Activated CD8-positive, alpha-beta T cell treated with anti-CD3 and anti-CD28 coated beads for 36 hours (primary cell): ENCODE results near the gene PRDM16. TPM values are rescaled to one million over a fixed set of nuclear protein-coding genes. Genes with fewer than 3 reads are reported as not detected.

Experiments used
- ATAC-seq: fragments of 200-7000 bp; cut with Tn5 transposase; one replicate; pipeline ENCODE4 v1.10.0; 2021; ENCODE audit warnings: mild to moderate bottlenecking, moderate library complexity
- CTCF ChIA-PET: fragments of 350-600 bp; sonication (Branson Sonifier 250); formaldehyde crosslinking; loops from one replicate; lab custom pipeline; 2021; ENCODE audit warnings: antibody characterized with exemption; lab: Charles Lee
- POLR2A ChIA-PET: fragments of 350-600 bp; sonication (Branson Sonifier 250); formaldehyde crosslinking; loops from one replicate; lab custom pipeline; 2021; ENCODE audit warnings: antibody characterized with exemption; lab: Charles Lee
- DNase-seq: peaks from one replicate; pipeline ENCODE4 v3.0.0-alpha.2; 2020
- H3K27ac Mint-ChIP-seq: one replicate; pipeline ENCODE4 v1.8.0; 2021; ENCODE audit warnings: mild to moderate bottlenecking, mixed read lengths
- H3K27me3 Mint-ChIP-seq: one replicate; pipeline ENCODE4 v1.8.0; 2021; ENCODE audit warnings: mixed read lengths
- H3K36me3 Mint-ChIP-seq: one replicate; pipeline ENCODE4 v1.8.0; 2021; ENCODE audit warnings: low read depth, mixed read lengths
- H3K4me1 Mint-ChIP-seq: one replicate; pipeline ENCODE4 v1.8.0; 2021; ENCODE audit warnings: low read depth, mixed read lengths
- H3K4me3 Mint-ChIP-seq: one replicate; pipeline ENCODE4 v1.8.0; 2021; ENCODE audit warnings: mild to moderate bottlenecking, moderate library complexity, mixed read lengths
- H3K9me3 Mint-ChIP-seq: one replicate; pipeline ENCODE4 v1.8.0; 2021; ENCODE audit warnings: mixed read lengths
- intact Hi-C: fragments of 100-400 bp; cut with micrococcal nuclease; formaldehyde crosslinking; loops from one replicate; pipeline ENCODE4 v1.10.0; 2022
- total RNA-seq, 2 experiments: library from RNA; stranded (reverse); gene quantifications; one replicate each; pipeline ENCODE4 v1.2.3, GENCODE V29; 2021
- TF ChIP-seq, protein P1 (sequence below): fragments of 200-600 bp; IDR thresholded peaks from one replicate; pipeline ENCODE4 v1.8.0; 2022; ENCODE audit warnings: antibody characterized with exemption, mild to moderate bottlenecking

PRDM16 gene
- total RNA-seq, result under 1 TPM; 0.29 to 0.49 TPM

GRCh38 chr1:3068564-3069431, at the start of gene PRDM16:
Gene PRDM16, plus strand, starts transcription at chr1:3069203. Its CDS starts 57 bp downstream, at chr1:3069260.
- intact Hi-C loops, result no loop called here
- no peak within 1 kb of the TSS for H3K27ac Mint-ChIP-seq

DNA sequence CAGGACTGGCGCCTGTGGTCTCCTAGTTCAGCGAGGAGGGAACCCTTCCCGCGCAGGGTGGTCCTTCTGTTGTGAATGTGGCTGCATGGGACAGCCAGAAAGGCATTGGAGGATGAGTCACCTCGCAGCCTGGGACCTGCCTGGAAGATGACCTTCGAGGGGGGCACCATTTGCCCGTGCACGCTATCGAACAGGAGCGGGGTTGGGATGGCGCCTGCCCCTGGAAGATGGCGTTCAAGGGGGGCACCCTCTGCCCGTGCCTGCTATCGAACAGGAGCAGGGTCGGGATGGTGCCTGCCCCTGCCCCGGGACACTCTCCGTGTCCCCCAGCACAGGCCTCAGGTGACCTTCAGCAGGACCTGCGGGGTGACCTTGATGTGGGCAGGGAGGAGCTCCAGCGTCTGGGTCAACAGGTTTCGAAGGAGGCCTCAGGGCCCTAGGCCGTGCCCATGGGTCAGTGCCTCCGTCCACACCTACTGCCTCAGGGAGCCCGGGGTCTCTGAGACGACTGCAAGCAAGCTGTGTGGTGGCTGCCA, 49.4 kb upstream of the PRDM16 start:
- intact Hi-C loops, result loop anchor here (10.0 kb wide), 1 partner anchor 405 kb away; no protein-coding TSS in a partner anchor
- Mint-ChIP-seq H3K4me1 (no peaks in the 10 kb centered on the region), H3K9me3 (no peaks in the 10 kb centered on the region), H3K27me3 (no peaks in the 10 kb centered on the region), H3K4me3 (no peak overlapping the region), H3K27ac (no peak overlapping the region), H3K36me3 (no peaks in the 10 kb centered on the region)
- ChIA-PET POLR2A (no interaction called here), CTCF (no interaction called here)
- TF ChIP-seq, protein P1, sequence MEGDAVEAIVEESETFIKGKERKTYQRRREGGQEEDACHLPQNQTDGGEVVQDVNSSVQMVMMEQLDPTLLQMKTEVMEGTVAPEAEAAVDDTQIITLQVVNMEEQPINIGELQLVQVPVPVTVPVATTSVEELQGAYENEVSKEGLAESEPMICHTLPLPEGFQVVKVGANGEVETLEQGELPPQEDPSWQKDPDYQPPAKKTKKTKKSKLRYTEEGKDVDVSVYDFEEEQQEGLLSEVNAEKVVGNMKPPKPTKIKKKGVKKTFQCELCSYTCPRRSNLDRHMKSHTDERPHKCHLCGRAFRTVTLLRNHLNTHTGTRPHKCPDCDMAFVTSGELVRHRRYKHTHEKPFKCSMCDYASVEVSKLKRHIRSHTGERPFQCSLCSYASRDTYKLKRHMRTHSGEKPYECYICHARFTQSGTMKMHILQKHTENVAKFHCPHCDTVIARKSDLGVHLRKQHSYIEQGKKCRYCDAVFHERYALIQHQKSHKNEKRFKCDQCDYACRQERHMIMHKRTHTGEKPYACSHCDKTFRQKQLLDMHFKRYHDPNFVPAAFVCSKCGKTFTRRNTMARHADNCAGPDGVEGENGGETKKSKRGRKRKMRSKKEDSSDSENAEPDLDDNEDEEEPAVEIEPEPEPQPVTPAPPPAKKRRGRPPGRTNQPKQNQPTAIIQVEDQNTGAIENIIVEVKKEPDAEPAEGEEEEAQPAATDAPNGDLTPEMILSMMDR, result no peak
- DNase-seq (no peak), ATAC-seq (no peak)

More at GRCh38 chr1:3068564-3069431, at the start of gene PRDM16:
- DNase-seq (peak; percentile 50), ATAC-seq (peak; percentile 46)
- H3K36me3 Mint-ChIP-seq, result no peaks in the 10 kb centered on the region
- TF ChIP-seq, protein P1, result no peak
- CTCF ChIA-PET, result no interaction called here
- H3K9me3 Mint-ChIP-seq, result no peaks in the 10 kb centered on the region
- H3K27me3 Mint-ChIP-seq, result peaks cover 29% of the 10 kb centered on the region
- H3K4me1 Mint-ChIP-seq, result peaks cover 2% of the 10 kb centered on the region
- POLR2A ChIA-PET, result no interaction called here
- peak within 1 kb of the TSS; percentile 66 for H3K4me3 Mint-ChIP-seq

- no peaks in the 10 kb centered on the region for H3K27me3 Mint-ChIP-seq
- TF ChIP-seq, protein P1, result no peak
- DNase-seq (no peak), ATAC-seq (no peak)
- H3K4me1 Mint-ChIP-seq, result no peaks in the 10 kb centered on the region
- intact Hi-C loops, result no loop called here
- no peaks in the 10 kb centered on the region for H3K36me3 Mint-ChIP-seq
- no peak overlapping the region for H3K27ac Mint-ChIP-seq
- H3K4me3 Mint-ChIP-seq, result no peak overlapping the region
- POLR2A ChIA-PET, result interaction anchor here (1.0 kb wide), 1 partner anchor 29 kb away, joined by 3 read pairs; no protein-coding TSS in a partner anchor
- H3K9me3 Mint-ChIP-seq, result no peaks in the 10 kb centered on the region
- CTCF ChIA-PET, result no interaction called here
Measured at GRCh38 chr1:3020263-3020909, 48.6 kb upstream of the PRDM16 start.

GRCh38 chr1:3021233-3021671, 47.8 kb upstream of the PRDM16 start, which contains the start of gene ACTRT2:
Gene ACTRT2, plus strand, starts transcription at chr1:3021467. Its CDS starts 220 bp downstream, at chr1:3021687.
- ATAC-seq (no peak), DNase-seq (no peak)
- intact Hi-C loops, result no loop called here
- H3K27me3 Mint-ChIP-seq, result no peaks in the 10 kb centered on the region
- H3K4me3 Mint-ChIP-seq, result no peak within 1 kb of the TSS
- ChIA-PET CTCF (no interaction called here), POLR2A (interaction anchor here (1.0 kb wide), 1 partner anchor 28 kb away, joined by 3 read pairs; no protein-coding TSS in a partner anchor)
- no peaks in the 10 kb centered on the region for H3K4me1 Mint-ChIP-seq
- H3K27ac Mint-ChIP-seq, result no peak within 1 kb of the TSS
- TF ChIP-seq, protein P1, result no peak
- no peaks in the 10 kb centered on the region for H3K36me3 Mint-ChIP-seq
- no peaks in the 10 kb centered on the region for H3K9me3 Mint-ChIP-seq
